Activated gamma-delta T cell treated with anti-CD3 and anti-CD28 coated beads, Interleukin-2, amount 50 U/mL, for 16 hours (primary cell): Measurements from ENCODE around the gene ACP2.
"Not testable (repeated sequence)": the region's sequence is repeated elsewhere in the genome, so short reads cannot be mapped to it uniquely, and the experiment has no call there.

ENCODE experiments used
- DNase-seq: peaks from one replicate; pipeline ENCODE4 v3.0.0-alpha.2; 2020; ENCODE audit warnings: low read depth

Gene ACP2

DNA sequence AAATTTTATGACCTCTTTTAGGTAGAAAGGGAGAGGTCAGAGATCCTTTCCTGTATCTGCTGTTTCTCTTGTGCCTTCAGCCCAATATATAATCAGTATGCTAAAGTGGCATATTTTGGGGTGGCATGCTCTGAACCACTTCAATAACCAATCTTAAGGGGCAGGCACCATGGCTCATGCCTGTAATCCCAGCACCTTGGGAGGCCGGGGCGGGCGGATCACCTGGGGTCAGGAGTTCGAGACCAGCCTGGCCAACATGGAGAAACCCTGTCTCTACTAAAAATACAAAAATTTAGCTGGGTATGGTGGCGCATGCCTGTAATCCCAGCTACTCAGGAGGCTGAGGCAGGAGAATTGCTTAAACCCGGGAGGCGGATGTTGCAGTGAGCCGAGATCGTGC is 50.5 kb downstream of the ACP2 start:
- DNase-seq: not testable (repeated sequence)

DNA sequence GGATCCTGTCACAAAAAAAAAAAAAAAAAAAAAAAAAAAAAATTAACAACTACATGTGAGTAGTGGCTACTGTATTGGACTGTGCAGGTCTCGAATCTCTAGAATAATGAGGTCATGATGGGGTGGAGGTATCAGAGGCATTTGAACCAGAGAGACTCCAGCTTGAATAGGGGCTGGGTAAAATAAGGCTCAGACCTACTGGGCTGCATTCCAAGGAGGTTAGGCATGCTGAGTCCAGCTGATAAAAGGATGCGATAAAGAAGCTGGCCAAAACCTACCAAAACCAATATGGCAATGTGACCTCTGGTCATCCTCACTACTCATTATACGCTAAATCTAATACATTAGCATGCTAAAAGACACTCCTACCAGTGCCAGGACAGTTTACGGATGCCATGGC is 56.5 kb downstream of the ACP2 start:
- no peak for DNase-seq

DNA sequence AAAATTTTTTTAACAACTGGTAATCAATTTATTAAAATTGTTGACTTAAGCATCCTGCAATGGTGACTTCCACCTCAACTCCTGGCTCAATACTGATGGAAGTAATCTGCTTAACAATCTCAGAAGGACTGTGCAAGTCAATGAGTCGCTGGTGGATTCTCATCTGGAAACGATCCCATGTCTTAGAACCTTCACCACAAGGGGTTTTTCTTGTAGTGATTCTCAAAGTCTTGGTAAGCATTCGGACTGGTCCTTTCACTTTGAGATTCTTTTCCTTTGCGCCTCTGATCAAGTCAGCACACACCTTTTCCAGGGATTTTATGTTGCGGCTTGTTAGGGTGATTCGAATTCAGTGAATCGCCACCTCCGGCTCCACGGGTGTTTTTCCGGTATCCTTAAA is 57.5 kb downstream of the ACP2 start:
- not testable (repeated sequence) for DNase-seq
